AG04450 (cell line): ENCODE measurements around the gene NUP88. TPM values are rescaled to one million over a fixed set of nuclear protein-coding genes. Genes with fewer than 3 reads are reported as not detected.
"Not testable (repeated sequence)": the region's sequence is repeated elsewhere in the genome, so short reads cannot be mapped to it uniquely, and the experiment has no call there.

ENCODE experiments used
- CTCF ChIA-PET: fragments of 300-600, 350-600 bp; formaldehyde crosslinking; extraction: SDS; loops from one replicate; lab custom pipeline; 2022; ENCODE audit warnings: antibody characterized with exemption, inconsistent platforms; lab: Charles Lee
- POLR2A ChIA-PET: fragments of 350-600 bp; formaldehyde crosslinking; extraction: SDS; loops from one replicate; lab custom pipeline; 2021; ENCODE audit warnings: antibody characterized with exemption, inconsistent platforms; lab: Yijun Ruan, JAX
- DNase-seq: peaks from one replicate; pipeline ENCODE4 v3.0.0-alpha.2; 2011; ENCODE audit warnings: low read depth, low spot score
- H3K27ac ChIP-seq: one replicate; pipeline ENCODE4 v1.5.1; 2012; ENCODE audit warnings: low read depth, low read length, control low read depth
- H3K27me3 ChIP-seq: one replicate; pipeline ENCODE4 v1.6.0; 2012; ENCODE audit warnings: low read length; ENCODE audit not compliant: control insufficient read depth, insufficient read depth
- H3K4me3 ChIP-seq: 2 replicates; pipeline ENCODE4 v1.5.1; 2011; ENCODE audit warnings: mild to moderate bottlenecking, low read depth, low read length, control low read depth
- H3K9me3 ChIP-seq: 2 replicates; pipeline ENCODE4 v1.5.1; 2012; ENCODE audit warnings: low read length; ENCODE audit not compliant: control insufficient read depth, insufficient read depth
- polyA plus RNA-seq: library from polyadenylated mRNA; depleted of rRNA; stranded (reverse); fragments of >200 nt; gene quantifications from 2 replicates; pipeline ENCODE4 v1.2.3, GENCODE V29; 2011
- TF ChIP-seq, protein P1 (sequence below): IDR thresholded peaks from 2 replicates; pipeline ENCODE4 v1.5.1; 2011; ENCODE audit warnings: low read depth, low read length, control low read depth, inconsistent platforms

Gene NUP88
- polyA plus RNA-seq, 1 experiment = 74.7 TPM

DNA sequence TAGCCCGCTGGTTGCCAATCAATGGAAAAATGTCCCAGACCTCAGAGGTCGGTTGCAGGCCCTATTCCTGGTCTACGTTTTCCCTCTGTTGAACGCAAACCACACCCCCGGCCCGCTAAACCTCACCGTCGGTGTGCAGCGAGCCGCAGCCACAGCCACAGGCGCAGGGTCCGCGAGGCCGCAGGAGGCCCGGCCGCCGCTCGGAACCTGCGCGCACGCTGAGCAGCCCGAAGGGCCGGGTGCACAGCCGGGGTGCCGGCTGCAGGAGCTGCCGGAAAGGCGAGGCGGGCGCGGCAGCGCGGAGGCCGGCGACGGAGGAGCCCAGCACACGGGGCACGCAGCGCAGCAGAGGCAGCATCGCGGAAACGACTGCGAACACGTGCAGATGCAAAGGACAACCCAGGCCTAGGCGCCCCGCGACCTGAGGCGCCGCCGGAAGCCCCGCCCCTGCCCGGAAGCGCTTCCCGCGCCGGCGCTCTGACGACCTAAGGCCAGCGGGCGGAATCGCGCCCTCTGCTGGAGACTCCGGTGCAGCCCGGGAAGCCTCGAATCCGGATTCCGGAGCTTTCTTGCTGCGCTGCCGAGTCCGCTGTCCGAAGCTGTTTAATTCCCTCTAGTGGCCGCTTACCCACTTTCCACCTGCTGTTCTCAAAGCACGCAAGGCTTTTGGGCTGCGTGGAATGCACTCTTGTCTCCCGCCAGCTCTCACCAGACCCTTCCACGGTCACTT, 19.4 kb upstream of the NUP88 start, which contains the start of gene C1QBP:
Gene C1QBP (minus strand): TSS at position 440 of the 730 bp plus-strand sequence. CDS start 82 bp downstream, at position 358.
- DNase-seq = peak; percentile 87
- TF ChIP-seq, protein P1, sequence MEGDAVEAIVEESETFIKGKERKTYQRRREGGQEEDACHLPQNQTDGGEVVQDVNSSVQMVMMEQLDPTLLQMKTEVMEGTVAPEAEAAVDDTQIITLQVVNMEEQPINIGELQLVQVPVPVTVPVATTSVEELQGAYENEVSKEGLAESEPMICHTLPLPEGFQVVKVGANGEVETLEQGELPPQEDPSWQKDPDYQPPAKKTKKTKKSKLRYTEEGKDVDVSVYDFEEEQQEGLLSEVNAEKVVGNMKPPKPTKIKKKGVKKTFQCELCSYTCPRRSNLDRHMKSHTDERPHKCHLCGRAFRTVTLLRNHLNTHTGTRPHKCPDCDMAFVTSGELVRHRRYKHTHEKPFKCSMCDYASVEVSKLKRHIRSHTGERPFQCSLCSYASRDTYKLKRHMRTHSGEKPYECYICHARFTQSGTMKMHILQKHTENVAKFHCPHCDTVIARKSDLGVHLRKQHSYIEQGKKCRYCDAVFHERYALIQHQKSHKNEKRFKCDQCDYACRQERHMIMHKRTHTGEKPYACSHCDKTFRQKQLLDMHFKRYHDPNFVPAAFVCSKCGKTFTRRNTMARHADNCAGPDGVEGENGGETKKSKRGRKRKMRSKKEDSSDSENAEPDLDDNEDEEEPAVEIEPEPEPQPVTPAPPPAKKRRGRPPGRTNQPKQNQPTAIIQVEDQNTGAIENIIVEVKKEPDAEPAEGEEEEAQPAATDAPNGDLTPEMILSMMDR = peak; percentile 96
- CTCF ChIA-PET = interaction anchor here (0.6 to 5.0 kb wide), 57 partner anchors 9 to 1478 kb away, joined by 3 to 70 read pairs (median 4); partner anchors contain the start of genes DHX33, NUP88, RPAIN and ZNF594
- peak within 1 kb of the TSS; percentile 88 for H3K4me3 ChIP-seq
- H3K27me3 ChIP-seq = no peaks in the 10 kb centered on the region
- POLR2A ChIA-PET = interaction anchor here (0.6 to 1.3 kb wide), 6 partner anchors 10 to 158 kb away, joined by 3 to 10 read pairs (median 4); partner anchors contain the start of genes DERL2, DHX33, MIS12 and NUP88
- no peaks in the 10 kb centered on the region for H3K9me3 ChIP-seq
- H3K27ac ChIP-seq = peak within 1 kb of the TSS; percentile 31

DNA sequence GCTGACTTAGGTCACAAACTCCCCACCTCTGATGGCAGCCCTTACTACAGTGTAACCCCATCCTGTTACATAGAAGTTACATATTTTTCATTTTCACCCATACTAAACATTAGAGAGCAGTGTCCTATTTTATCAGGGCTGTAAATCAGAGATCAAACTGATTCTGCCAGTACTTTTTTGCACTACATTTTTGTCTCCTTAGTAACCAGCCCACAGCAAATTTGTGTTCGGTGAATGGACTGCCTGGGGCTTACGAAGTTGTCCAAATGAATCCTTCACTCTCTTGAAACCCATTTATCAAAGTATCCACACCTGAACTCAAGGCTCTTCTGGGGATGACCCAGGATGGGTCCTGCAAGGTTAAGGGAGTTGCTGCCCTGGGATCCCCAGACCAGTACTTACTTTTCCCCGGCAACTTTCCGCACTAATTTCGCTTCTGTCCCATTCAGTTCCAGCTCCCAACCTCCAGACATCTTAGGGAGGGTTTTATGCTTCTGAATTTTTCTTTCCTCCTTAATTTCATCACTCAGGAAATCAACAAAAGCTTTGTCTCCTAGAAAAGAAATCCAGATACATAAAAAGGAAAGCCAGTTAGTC, 18.4 kb upstream of the NUP88 start:
- DNase-seq = no peak
- H3K27me3 ChIP-seq = no peaks in the 10 kb centered on the region
- ChIA-PET POLR2A (no interaction called here), CTCF (interaction anchor here (1.6 to 3.4 kb wide), 6 partner anchors 11 to 116 kb away, joined by 4 to 31 read pairs (median 10); partner anchors contain the start of genes NUP88 and RPAIN)
- peak overlapping the region; percentile 88 for H3K4me3 ChIP-seq
- no peaks in the 10 kb centered on the region for H3K9me3 ChIP-seq
- TF ChIP-seq, protein P1 = no peak
- H3K27ac ChIP-seq = no peak overlapping the region

DNA sequence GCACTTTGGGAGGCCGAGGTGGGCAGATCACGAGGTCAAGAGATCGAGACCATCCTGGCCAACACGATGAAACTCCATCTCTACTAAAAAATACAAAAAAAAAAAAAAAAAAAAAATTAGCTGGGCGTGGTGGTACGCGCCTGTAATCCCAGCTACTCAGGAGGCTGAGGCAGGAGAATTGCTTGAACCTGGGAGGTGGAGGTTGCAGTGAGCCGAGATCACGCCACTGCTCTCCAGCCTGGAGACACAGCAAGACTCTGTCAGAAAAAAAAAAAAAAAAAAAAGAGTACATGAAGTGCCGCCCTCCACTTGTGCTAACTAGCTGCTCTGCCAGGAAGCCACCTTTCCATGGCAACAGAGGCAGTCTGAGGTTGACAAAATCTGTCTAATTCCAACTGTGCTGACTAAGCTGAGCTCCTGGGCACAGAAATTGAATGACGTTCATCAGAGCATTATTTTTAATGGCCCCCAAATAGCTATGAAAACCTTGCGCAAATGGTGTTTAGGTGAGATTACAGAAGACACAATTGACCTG, 16.4 kb upstream of the NUP88 start:
- not testable (repeated sequence) for DNase-seq, H3K27me3 ChIP-seq, H3K27ac ChIP-seq, H3K4me3 ChIP-seq, H3K9me3 ChIP-seq
- CTCF ChIA-PET = interaction anchor here (1.4 to 2.1 kb wide), 2 partner anchors 9 to 186 kb away, joined by 4 to 7 read pairs; no protein-coding TSS in a partner anchor
- POLR2A ChIA-PET = interaction anchor here (0.7 to 1.1 kb wide), 2 partner anchors 8 to 51 kb away, joined by 4 read pairs; partner anchors contain the start of gene MIS12

- ChIA-PET POLR2A (no interaction called here), CTCF (no interaction called here)
- TF ChIP-seq, protein P1 = no peak
- H3K9me3 ChIP-seq = no peaks in the 10 kb centered on the region
- no peak overlapping the region for H3K27ac ChIP-seq
- H3K27me3 ChIP-seq = no peaks in the 10 kb centered on the region
- no peak for DNase-seq
- no peak overlapping the region for H3K4me3 ChIP-seq
Measured at GRCh38 chr17:5434984-5435383, 15.5 kb upstream of the NUP88 start.

- POLR2A ChIA-PET = no interaction called here
Measured at GRCh38 chr17:5431949-5432556, 12.6 kb upstream of the NUP88 start.

GRCh38 chr17:5431234-5431633, 11.8 kb upstream of the NUP88 start:
- POLR2A ChIA-PET = interaction anchor here (0.6 kb wide), 2 partner anchors 10 to 352 kb away, joined by 3 to 7 read pairs; no protein-coding TSS in a partner anchor
- H3K27me3 ChIP-seq, H3K27ac ChIP-seq, H3K4me3 ChIP-seq, DNase-seq, CTCF ChIA-PET, H3K9me3 ChIP-seq: not testable (repeated sequence)

More at GRCh38 chr17:5431949-5432556, 12.6 kb upstream of the NUP88 start:
- H3K27me3 ChIP-seq = no peaks in the 10 kb centered on the region
- no peak for DNase-seq
- TF ChIP-seq, protein P1 = no peak
- H3K9me3 ChIP-seq = no peaks in the 10 kb centered on the region
- CTCF ChIA-PET = interaction anchor here (0.6 kb wide), 1 partner anchor 182 kb away, joined by 3 read pairs; no protein-coding TSS in a partner anchor
- H3K27ac ChIP-seq = no peak overlapping the region
- no peak overlapping the region for H3K4me3 ChIP-seq
